Ramos (cell line): Measurements from ENCODE around the gene TIMELESS.
"Not testable (repeated sequence)": the region's sequence is repeated elsewhere in the genome, so short reads cannot be mapped to it uniquely, and the experiment has no call there.

ENCODE experiments used
- in situ Hi-C: fragments of 300-500 bp; cut with MboI; formaldehyde crosslinking; loops from one replicate; pipeline ENCODE4 v1.14.3; 2022; ENCODE audit warnings: low sequenced_read_pairs; ENCODE audit not compliant: unreplicated experiment

TIMELESS gene

DNA sequence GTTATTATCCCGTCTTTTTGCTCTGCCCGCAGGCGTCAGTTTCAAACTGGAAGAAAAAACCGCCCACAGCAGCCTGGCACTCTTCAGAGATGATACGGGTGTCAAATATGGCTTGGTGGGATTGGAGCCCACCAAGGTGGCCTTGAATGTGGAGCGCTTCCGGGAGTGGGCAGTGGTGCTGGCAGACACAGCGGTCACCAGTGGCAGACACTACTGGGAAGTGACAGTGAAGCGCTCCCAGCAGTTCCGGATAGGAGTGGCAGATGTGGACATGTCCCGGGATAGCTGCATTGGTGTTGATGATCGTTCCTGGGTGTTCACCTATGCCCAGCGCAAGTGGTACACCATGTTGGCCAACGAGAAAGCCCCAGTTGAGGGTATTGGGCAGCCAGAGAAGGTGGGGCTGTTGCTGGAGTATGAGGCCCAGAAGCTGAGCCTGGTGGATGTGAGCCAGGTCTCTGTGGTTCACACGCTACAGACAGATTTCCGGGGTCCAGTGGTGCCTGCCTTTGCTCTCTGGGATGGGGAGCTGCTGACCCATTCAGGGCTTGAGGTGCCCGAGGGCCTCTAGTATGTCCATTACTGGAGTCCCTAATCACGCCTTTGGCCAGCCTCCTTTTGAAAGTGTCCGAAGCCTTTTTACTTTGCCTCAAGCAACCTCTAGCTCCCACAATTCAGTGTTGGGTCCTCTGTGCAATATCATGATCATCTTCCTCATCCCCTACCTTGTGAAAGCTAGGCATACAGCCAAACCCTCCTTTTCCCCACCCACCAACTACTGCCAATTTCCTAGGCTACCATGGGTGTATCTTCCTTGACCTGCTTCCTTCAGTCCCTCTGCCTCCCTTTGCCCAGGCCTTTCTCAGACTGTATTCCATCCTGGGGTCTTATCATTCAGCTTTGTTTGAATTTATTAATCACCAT, 20.0 kb upstream of the TIMELESS start:
- in situ Hi-C loops, result loop anchor here (10.0 kb wide), 2 partner anchors 274 to 344 kb away; partner anchors contain the start of gene ESYT1

DNA sequence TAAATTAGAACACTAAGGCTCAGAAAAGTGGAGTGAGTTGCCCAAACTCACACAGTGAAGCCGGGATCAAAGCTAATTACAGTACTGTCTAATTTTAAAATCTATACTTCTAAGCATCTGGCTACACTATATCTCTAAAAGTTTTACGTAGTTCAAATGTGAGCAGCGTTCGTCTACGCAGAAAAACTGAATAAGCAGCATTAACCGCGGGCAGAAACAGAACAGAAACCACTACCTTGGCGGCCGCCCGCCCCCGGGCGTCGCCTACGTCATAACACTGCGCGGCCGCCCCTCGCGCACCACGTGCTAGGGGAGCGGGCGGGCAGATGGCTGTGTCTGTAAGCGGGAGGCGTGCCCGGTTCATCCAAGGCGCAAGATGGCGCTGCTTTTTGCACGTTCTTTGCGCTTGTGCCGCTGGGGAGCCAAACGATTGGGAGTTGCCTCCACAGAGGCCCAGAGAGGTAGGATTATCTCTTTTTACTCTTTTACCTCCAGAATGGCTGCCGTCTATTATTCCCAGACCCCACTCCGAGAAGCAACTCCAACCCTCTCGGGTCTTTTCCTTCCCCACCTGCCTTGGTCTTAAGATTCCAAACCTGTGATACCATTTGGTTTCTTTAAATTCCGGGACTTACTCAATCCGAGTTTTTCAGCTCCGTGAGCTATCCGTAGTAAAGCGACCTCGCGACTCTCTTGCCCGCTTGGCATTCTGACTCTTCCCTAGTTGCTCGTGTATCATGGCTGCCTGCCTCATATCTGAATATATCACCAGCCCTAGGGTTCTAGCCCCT, 19.2 kb upstream of the TIMELESS start, which contains the start of gene SPRYD4:
TSS of gene SPRYD4 (plus strand) at position 363 of the 791 bp plus-strand sequence. CDS start at position 377, 14 bp downstream.
- in situ Hi-C loops, result loop anchor here (10.0 kb wide), 2 partner anchors 274 to 344 kb away; partner anchors contain the start of gene ESYT1

DNA sequence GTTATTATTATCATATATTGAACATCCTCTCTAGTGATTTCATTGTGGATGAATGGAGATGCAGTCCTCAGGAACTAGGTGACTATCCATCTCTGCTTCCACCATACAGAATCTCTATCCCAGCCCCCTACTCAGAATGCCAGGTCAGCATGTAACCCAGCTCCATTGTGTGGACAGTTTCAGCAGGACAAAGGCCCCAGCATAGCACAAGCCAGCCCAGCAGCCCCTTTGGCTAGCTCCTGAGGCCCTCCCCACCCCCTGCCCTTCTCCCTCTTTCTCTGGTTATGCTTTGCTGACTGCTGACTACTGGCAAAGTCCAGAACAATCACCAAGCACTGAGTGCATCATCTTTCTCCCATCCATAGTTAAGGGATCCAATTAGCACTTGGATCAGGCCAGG, 13.3 kb upstream of the TIMELESS start:
- in situ Hi-C loops, result loop anchor here (10.0 kb wide), 2 partner anchors 268 to 338 kb away; partner anchors contain the start of gene ESYT1

DNA sequence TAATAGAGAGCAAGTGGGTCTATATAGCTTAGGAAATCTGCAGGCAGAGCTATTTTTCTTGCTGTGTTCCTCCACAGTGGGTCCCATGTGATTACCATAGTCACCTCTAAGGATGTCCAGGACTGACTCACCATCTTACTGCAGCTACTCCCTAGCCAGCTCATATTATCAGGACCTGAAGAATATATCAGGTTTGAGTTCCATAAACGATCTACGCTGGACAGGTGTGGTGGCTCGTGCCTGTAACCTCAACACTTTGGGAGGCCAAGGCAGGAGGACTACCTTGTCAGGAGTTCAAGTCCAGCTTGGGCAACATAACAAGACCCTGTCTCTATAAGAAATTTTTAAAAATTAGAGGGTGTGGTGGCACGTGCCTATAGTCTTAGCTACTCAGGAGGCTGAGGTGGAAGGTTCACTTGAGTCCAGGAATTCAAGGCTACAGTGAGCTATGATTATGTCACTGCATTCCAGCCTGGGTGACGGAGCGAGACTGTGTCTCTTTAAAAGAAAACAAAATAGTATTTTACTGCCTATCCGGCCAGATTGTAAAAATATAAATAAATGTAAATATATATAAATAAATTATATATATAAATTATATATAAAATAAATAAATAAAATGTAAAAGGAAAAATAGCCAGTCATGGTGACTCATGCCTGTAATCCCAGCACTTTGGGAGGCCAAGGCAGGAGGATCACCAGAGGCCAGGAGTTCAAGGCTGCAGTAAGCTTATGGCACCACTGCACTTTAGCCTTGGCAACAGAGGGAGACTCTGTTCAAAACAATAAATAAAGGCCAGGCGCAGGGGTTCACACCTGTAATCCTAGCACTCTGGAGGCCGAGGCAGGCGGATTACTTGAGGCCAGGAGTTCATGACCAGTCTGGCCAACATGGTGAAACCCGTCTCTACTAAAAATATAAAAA, 12.3 kb upstream of the TIMELESS start:
- in situ Hi-C loops, result loop anchor here (10.0 kb wide), 2 partner anchors 267 to 337 kb away; partner anchors contain the start of gene ESYT1

DNA sequence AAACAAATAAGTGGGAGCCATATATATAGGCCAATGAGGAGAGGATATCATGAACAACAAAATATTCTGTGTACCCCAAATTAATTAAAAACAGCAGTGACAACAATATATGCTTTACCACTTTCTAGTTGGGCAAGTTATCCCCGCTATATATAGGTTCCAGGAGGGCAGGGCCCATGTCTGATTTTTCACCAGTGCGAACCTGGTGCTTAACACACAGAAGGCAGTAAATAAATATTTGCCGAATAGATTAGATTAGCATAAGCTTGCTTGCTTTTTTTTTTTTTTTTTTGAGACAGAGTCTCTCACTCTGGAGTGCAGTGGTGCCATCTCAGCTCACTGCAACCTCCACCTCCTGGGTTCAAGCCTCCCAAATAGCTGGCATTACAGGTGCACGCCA, 8.6 kb upstream of the TIMELESS start:
- in situ Hi-C loops, result no loop called here

DNA sequence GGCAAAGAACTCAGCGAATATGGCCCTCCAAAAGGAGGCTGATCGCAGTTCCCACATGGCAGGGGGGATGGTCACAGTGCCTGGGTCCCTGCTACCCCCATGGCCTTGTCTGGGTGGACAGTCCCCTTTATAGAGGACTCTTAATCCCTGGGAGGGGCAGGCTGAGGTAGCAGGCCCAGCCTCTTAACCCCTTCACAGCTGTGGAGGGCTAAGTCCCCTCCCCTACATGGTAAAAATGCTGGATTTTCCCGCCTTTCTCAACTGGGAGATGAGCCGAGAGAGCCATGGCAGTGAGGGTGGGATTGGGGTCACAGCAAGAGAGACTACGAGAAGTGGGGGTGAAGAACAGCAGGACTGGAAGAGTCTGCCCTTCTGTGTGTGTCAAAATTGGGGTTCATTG, 5.3 kb upstream of the TIMELESS start, which contains the start of gene MIP:
TSS of gene MIP (minus strand) at position 101 of the 400 bp plus-strand sequence. CDS start at position 57, 44 bp downstream.
- in situ Hi-C loops, result loop anchor here (5.0 kb wide), 1 partner anchor 87 kb away; no protein-coding TSS in a partner anchor

DNA sequence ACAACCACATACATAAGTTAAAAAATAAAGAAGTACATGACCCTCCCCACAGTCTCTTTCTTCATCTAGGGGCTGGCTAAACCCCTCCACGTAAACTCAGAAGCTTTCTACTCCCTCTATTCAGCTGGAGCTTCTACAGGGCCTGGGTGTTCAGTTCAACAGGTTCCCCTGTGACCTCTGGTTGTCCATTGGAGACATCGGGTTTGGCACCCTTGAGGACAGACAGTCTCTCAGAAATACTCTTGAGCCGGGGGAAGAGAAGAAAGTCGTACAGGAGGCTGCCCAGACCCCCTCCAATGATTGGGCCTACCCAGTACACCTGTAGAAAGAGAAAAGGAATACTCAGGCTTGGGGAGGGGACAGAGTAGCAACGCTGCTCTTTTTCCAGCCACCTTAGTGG, 1.9 kb upstream of the TIMELESS start:
- in situ Hi-C loops, result loop anchor here (5.0 kb wide), 1 partner anchor 84 kb away; no protein-coding TSS in a partner anchor

DNA sequence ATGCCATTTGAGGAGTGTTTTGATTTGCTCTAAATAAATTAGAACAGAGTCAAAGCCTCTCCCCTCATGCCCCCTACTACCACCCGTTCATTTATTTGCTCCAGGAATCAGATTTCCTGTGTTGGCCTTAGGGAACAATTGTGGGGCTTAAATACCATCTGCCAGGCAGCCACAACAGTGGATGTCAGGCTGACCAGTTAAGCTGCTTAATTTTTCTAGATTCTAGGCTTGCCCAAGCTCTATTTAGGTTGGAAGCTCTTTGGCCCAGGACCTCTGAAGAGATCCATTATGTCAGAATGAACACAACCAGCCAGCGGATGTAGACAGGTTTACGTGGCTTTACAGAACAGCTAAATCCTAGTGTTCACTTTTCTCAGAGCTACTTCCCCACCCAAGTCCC, 1.0 kb upstream of the TIMELESS start:
- in situ Hi-C loops, result loop anchor here (5.0 kb wide), 1 partner anchor 83 kb away; no protein-coding TSS in a partner anchor

DNA sequence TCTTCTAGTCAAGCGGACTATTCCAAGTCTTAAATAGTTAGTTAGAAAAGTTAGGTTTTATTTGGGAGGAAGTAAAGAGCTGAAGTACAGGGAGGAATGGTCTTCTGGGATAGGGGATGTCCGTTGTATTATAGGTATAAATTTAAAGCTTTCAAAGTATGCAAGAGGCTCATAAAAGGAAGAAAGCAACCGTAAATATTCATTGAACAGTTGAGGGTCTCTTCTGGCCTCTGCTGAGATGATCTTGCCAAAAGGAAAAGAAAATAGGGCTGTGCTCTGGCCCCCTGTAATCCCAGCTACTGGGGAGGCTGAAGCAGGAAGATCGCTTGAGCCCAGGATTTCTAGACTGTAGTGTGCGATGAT, 377 bp upstream of the TIMELESS start:
- in situ Hi-C loops, result no loop called here

DNA sequence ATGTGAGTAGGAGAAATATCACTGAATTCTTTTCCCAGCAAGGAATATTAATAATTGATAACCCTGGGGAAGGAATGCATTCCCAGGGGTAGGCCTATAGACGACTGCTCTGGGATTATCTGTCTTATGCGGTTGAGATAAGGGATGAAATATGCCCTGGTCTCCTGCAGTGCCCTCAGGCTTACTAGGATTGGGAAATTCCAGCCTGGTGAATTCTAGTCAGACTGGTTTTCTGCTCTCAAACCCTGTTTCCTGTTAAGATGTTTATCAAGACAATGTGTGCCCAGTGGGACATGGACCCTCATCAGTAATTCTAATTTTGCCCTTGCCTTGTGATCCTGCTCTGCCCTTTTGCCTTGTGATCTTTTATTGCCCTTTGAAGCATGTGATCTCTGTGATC, 6.0 kb downstream of the TIMELESS start:
- in situ Hi-C loops, result not testable (repeated sequence)

DNA sequence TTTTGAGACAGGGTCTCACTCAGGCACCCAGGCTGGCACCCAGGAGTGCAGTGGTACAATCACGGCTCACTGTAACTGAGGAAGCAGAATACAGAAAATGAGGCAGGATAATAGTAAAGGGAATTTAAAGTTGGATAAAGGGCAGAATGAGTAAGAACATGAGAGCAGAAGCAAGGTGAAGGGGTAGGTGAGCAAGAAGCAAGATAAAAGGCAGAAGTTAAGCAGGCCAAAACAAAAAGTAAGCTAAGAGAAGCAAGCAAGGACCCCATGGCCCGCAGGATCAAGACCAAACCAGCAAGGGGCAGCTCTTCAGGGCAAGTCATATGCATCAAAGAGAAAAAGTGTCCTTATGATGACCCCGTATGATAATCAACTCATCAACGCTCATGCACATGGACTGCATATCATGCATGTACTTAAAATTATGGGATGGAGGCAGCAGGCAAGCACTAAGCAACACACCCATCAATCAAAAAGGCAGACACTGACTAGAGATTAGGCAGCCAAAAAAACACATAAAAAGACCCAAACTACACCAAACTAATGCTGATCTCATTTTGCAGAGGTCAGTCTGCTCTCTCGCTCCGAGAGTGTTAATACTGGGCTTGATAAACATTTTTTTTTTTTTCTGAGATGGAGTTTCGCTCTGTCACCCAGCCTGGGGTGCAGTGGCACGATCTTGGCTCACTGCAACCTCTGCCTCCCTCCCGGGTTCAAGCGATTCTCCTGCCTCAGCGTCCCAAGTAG, 11.6 kb downstream of the TIMELESS start:
- in situ Hi-C loops, result no loop called here

DNA sequence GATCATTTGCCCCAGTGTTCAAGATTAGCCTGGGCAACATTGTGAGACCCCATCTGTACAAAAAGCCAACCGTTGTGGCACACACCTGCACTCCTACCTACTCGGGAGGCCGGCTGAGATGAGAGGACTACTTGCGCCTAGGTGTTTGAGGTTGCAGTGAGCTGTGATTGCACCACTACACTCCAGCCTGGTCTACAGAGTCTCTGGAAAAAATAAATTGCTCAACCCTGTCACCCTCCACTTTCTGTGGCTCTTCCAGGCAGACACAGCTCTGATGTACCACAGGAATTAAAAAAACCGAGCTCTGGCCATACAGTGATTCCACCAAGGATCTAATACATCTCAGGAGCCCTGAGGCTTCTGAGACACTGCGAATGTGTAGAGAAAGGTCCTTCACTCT, 14.4 kb downstream of the TIMELESS start:
- in situ Hi-C loops, result no loop called here

DNA sequence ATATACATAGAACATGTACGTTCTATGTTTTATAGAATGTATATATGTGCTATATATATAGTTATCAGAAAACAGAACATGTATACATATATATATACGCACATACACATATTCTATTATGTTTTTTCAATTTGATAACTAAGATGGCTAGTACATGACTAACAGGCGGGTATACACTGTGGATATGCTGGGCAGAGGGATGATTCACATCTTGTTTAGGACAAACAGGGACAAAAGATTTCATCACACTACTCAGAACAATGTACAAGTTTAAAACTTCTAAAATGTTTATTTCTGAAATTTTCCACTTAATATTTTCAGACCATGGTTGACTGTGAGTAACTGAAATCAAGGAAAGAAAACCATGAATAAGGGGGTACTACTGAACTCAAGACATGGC, 17.4 kb downstream of the TIMELESS start:
- in situ Hi-C loops, result no loop called here

DNA sequence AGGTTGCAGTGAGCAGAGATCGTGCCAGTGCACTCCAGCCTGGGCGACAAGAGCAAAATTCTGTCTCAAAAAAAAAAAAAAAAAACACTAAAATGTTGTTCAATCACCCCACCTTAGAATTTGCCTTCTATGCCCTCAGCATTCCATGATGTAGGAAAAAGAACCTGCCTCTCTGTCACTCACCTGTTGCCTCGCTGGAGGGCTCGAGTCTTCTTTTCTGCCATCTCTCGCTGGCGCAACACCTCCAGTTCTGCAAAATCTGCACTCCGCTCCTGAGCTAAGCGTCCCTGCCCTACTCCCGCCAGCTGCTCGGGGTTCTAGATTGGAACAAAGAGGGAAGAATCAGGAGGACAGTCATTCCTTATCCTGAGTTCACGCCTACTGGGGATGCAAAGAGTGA, 17.9 kb downstream of the TIMELESS start:
- in situ Hi-C loops, result no loop called here

DNA sequence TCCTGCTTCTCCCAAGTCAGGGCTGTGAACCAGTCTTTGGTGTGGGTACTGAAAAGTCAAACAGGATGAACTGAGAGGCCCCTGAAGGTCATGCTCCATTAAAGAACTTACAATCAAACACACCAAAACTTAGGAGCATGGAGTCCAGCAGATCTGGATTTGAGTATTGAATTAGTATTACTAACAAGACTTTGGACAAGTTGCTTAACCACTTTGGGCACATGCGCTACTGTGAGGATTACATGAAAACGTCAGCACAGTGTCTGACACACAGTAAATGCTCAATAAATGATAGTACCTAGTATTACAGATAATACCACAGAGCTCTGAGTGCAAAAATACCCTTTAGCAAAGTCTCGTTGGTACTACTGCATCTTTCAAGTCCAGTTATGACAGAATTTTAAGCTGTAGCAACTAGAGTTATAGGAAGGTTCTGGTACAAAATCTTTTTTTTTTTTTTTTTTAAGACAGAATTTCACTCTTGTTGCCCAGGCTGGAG, 23.2 kb downstream of the TIMELESS start:
- in situ Hi-C loops, result no loop called here

DNA sequence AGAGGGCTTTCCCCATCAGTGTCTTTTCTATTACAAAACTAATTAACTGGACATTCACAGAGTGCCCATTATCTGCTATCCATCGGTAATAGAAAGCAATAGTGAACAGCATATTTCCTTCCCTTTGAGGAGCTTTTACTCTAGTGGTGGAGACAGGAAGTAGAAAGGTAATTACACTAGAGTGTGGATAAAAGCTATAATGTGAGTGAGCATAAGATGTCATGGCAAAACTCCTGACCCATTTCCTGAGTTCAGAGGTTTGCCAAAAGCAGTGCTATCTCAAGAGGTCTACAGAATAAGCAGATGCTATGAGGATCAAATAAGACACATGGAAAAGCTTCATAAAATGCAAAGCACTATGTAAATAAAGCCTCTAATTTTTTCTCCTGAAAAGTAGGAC, 24.0 kb downstream of the TIMELESS start:
- in situ Hi-C loops, result no loop called here

DNA sequence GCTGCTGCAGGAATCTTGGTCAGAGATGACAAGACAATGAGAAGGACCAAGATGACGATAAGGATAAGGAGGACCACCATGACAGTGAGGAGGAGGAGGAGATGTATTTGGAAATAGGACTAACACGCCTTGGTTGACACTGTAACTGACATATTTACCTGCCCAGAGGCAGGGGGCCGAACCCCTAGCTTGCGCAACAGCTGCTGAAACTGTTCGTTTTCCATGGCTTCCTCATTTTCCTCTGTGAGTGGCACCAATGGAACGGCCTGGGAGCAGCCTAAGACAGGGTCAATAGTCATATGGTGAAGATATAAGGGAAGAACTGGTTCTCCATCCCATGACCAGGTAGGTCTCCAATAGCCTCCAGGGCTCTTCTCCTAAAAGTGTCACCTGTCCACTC, 28.8 kb downstream of the TIMELESS start:
- in situ Hi-C loops, result no loop called here

DNA sequence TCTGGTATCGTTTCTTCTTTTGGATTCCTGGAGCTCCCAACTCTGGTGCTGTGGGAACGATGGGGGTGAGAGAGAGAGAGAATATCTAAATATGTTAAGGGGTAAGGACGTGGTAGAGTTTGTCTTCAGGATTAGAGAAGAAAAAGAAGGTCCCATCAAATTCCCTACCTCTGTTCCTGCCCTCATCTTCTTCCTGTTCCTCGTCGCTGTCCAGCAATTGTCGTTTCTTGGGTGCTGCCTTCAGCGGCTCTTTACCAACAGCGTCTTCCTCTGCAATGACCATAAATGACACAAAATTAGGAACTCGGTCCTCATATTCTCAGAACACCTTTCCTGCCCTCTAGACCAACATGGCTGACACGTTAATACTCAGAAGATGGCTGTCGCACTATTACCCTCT, 31.5 kb downstream of the TIMELESS start:
- in situ Hi-C loops, result no loop called here

DNA sequence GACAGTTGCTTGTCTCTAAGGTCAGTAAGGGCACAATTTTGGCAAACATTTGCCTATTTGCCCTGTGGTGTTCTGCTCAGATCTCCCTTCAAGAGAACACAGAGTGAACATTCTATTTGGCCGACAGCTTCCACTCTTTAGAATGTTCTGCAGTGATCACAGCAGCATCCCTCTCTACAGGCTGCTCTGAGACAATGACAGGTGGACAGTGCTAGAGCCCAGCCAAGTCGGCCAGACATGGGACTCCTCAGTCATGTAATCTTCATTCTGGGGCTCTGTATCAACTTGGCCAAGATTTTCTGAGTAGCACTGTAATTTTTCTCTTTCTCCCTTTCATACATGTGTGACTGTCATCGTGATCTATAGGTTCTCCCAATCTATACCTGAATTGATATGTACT, 34.8 kb downstream of the TIMELESS start:
- in situ Hi-C loops, result no loop called here
